Epithelial cell of prostate (primary cell): ENCODE results near the gene PDE10A.
A peak's percentile ranks its signal among the peaks of the same experiment; 100 is the strongest.
"Not testable (repeated sequence)": the region's sequence is repeated elsewhere in the genome, so short reads cannot be mapped to it uniquely, and the experiment has no call there.

Experiments used
- DNase-seq: peaks from one replicate; pipeline ENCODE4 v3.0.0-alpha.2; 2011; ENCODE audit warnings: low read depth, low spot score
- H3K27ac ChIP-seq: fragments of 450-650 bp; 2 replicates; pipeline ENCODE4 v1.5.1; 2017; ENCODE audit warnings: mild to moderate bottlenecking

Gene PDE10A

DNA sequence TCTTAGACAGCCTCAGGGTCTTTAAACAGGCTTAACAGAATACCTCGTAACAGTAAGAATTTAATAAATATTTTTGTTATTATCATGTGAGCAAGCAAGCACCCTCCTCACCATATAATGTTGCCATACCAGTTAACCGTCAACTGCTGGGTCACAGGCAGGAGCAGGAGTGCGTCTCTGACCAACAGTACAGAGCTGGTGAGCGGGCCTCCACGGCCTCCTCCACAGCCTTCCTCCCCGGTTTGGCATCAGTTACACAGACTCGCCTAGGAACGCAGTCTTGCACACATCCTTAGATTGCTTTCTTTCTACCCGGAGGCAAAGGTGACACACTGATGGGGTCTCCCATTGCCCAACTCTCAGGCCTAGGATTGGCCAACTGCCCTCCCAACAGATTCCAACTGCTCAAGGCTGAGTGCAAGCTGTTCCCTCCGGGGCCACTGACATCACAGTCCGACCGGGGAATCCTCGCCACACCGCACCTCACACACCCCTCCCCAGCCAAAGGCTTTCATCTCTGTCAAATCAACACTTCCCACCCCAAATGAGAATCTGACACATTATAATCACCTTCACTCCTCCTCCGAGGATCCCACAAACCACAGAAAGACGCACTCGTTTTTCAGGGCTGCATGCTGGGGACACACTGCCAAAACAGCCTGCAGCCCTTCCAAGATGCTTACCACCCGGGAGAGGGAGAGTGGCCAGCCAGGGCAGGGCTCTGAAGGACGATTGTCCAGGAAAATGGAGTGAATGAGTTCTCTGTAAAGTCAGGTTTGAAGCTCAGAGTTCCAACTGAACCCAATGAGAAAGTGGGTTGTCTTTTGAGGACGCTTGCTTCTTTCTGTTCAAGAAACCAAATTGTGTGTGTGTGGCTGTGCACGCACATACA, 63.2 kb downstream of the PDE10A start:
- no peak for DNase-seq

DNA sequence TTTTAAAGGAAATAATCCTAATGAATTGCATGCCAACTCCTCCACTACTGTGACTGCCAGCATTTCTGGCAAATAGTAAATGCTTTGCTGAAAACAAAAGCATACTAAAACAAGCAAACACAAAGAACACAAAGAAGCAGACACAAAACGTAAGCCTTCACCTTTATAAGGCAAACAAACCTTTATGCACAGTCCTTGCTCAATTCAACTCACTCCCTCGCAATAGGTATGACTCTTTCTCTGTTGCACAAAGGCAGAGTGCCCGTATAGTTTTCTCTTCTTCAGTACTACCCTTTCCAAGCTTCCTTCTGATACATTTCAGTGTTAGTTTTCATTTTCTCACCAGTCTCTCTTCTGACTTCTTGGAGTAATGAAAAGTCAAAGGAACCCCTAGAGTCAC, 63.9 kb downstream of the PDE10A start:
- no peak for DNase-seq
- no peak overlapping the region for H3K27ac ChIP-seq

More for the DNA sequence above, 63.2 kb downstream of the PDE10A start:
- no peak overlapping the region for H3K27ac ChIP-seq

DNA sequence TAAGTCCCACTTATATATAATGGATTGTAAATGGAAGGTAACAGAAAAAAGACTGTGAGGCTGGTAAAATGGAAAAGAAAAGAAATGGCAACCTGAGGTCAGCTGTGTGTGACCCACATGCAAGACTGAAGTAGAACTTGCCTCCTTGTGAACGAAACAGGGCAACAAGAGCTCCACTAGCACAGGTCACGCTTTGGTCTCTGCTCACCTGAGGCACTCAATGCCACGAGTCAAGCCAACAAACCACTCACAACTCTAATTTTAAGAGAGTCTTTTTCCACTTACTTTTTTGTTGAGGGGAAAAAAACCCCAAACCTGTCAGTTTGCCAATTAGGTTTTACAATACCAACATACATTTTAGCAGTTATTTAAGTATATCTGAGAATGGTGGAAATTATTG, 65.2 kb downstream of the PDE10A start:
- H3K27ac ChIP-seq, result no peak overlapping the region

DNA sequence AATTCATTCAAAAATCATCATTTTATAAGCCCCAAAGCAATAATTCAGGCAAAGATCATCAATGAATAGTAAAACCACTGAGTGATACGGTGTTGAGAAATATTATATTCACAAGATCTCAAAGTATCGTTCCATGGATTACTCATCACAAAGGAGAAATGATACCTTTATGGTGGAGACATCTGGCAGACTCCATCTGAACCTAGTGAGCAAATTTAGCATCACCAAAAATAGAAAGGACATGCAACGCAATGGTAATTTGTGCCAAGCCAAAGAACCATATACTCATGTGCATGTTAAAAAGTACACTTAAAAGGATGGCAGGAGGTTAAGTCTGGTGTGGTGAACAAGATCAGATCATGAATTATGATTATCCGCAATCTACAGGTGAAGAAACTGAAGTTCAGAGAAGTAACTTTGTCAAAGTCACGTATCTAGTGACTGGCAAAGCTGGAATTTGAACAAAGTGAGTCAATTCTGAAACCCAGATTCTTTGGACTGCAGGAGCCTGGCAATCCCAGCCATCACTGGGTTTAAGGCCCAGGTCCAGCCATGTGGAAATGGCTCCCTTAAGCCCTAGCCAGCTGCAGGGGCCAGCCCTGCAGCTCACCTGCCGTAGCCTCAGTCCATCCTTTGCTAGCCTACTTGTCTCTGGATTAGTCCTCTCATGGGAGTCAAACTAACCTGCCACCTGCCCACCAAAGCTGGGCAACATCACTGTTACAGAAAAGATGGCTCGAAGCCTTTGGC, 68.3 kb downstream of the PDE10A start:
- H3K27ac ChIP-seq, result no peak overlapping the region
- DNase-seq, result no peak

More for the DNA sequence above, 65.2 kb downstream of the PDE10A start:
- no peak for DNase-seq

DNA sequence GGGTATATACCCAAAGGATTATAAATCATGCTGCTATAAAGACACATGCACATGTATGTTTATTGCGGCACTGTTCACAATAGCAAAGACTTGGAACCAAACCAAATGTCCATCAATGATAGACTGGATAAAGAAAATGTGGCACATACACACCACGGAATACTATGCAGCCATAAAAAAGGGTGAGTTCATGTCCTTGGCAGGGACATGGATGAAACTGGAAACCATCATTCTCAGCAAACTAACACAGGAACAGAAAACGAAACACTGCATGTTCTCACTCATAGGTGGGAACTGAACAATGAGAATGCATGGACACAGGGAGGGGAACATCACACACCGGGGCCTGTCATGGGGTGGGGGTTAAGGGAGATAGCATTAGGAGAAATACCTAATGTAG, 70.1 kb downstream of the PDE10A start:
- not testable (repeated sequence) for DNase-seq

DNA sequence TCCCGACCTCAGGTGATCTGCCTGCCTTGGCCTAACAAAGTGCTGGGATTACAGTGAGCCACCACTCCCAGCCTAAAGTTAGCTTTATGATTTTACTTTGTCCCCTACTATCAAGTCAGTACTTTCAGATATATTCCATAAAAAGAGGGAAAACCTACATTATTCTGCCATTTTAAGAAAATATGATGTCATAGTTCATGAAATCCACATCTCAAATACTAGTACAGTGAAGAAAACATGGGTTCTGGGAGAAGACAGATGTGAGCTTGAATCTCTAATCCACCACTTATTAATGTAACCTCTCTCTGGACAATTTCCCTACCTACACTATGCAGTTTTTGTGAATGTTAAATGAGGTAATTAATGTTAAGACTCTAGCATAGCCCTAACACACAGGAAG, 74.5 kb downstream of the PDE10A start:
- DNase-seq, result no peak

More for the DNA sequence above, 70.1 kb downstream of the PDE10A start:
- H3K27ac ChIP-seq, result not testable (repeated sequence)

DNA sequence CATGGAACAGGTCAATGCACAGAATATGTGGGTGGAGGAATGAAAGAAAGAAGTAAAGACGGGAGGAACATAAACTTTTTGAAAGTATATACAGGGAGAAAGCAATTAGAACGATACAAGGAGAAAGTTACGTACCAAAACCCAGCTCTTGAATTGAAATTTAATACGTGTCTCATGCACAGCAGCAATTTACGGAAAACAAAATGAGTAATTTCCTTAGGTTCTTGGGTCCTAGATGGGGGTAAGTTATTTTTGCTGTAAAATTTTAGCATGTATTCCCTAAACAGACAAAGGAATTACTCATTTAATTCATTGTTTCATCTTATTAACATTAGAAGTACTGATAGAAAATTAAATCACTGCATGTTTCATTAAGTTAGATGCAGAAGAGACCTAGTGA, 75.8 kb downstream of the PDE10A start:
- no peak for DNase-seq

More for the DNA sequence above, 74.5 kb downstream of the PDE10A start:
- H3K27ac ChIP-seq, result no peak overlapping the region

DNA sequence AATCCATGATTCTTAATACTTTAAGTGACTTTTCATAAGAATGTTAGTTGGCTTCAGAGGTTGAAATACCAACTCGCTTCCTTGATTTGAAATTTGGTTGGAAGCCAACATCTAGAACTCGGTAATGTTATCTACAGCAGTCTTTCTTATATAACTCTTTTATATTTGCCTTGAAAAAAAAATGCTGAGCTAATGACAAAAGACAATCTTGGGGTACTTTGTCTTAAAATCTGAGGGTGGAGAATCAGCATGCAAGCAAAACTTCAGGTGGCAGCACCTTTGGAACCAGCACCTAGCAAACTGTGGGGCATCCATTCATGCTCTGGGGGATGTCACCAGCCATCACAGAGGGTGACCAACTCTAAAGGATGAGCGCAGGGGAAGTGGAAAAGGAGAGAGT, 76.3 kb downstream of the PDE10A start:
- no peak for DNase-seq
- no peak overlapping the region for H3K27ac ChIP-seq

More for the DNA sequence above, 75.8 kb downstream of the PDE10A start:
- no peak overlapping the region for H3K27ac ChIP-seq

DNA sequence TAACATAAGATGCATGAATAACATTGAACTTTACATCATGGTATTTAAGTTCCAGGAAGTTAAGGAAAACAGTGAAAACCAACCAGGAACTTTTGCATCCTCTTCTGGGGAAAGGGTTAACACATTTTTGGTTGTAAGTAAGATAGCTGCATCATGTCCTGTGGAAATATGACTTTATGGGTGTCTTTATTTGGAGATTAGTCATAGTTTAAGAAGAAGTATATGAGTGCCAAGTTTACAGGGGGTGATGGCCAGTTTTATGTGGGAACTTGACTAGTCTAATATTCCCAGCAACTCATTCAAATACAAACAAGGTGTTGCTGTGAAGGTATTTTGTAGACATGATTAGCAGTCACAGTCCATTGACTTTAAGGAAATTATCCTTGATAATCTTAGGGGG, 78.0 kb downstream of the PDE10A start:
- peak; percentile 16 for DNase-seq
- H3K27ac ChIP-seq, result no peak overlapping the region

DNA sequence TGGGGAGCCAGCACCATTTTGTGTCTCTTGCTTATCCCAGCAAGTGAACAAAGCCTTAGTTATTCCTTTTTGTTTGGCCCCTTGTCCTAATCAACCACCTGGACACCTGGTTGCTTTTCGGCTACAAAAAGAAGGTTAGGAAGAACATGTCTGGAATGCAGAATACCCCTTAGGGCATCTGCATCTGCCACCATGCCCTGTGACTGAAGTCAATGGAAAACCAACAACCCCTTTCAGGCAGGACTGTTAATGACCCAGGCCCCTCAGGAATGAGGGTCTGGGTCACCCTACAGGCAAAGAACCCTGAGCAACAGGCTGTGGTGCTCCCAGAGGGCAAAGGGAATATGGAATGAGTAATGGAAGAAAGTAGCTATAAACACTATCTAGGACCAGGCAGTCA, 78.5 kb downstream of the PDE10A start:
- DNase-seq, result no peak
- no peak overlapping the region for H3K27ac ChIP-seq

DNA sequence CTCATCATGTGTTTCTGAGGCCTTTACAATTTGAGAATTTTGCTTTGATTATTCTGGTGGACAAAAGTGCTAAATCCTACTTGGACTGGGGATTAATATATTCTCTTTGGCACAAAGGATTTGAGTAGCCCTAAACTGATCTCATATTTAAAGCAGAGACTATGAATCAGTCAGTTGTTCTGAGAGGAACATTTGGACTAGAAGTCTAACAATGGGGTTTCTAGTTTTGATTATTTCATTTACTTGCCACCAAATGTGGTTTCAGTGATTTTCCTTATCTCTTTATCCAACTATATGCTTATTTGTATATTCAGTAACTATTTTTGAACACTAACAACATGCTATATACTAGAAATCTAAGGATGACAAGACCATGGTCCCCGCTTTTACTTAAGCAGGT, 81.4 kb downstream of the PDE10A start:
- no peak for DNase-seq
- H3K27ac ChIP-seq, result no peak overlapping the region

DNA sequence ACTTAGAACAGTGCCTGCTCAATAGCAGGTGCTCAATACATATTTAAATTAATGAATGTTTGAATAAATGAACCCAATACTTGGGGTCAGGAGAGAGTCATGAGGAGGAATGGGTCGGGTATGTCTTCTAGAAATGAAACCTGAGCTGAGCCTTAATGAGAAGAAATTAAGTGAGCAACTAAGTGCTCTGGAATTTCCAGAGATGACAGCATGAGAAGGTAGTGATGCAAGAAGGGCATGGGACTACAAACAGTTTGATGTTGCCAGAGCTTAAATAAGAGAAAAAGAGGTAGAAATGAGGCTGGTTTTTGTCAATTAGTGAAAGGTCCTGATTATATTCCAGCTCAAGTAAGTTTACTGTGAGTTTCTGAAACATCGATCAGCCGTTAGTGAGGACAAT, 82.9 kb downstream of the PDE10A start:
- H3K27ac ChIP-seq, result no peak overlapping the region
- DNase-seq, result no peak

DNA sequence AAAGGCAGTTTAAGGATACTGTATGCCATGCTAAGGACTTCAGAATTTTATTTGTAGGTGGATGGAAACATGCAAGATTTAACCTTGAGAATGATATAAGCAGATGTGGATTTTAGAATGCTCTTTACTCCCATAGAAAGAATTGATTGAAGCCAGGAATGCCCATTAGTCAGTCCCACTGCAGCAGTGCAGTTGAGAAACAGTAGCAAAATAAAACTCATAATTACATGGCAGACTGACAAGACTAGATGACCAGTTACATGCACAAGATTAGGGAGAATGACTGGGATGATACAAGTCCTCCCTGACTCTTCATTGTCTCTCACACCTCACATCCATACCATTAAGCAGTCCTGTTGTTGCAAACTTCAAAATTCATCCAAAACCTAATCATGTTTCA, 83.9 kb downstream of the PDE10A start:
- DNase-seq, result no peak
- no peak overlapping the region for H3K27ac ChIP-seq

DNA sequence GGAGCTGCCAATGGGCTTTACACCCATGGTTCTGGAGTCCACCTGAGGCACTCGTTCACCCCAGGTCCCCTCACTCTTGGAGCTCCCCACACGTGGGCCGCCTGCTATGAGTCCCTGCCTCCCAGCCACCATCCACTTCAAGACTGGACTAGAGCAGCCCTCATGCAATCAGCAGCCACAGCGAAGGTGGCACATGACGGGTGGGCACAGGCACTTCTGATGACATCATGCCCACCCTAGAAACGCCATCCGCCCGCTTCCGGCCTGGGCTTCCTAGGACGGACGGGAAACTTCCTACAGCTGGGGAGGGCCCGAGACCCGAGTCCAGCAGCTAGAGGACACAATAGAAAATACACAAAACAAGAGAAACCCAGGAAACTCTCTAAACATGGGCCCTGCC, 85.5 kb downstream of the PDE10A start:
- DNase-seq, result no peak
- no peak overlapping the region for H3K27ac ChIP-seq

DNA sequence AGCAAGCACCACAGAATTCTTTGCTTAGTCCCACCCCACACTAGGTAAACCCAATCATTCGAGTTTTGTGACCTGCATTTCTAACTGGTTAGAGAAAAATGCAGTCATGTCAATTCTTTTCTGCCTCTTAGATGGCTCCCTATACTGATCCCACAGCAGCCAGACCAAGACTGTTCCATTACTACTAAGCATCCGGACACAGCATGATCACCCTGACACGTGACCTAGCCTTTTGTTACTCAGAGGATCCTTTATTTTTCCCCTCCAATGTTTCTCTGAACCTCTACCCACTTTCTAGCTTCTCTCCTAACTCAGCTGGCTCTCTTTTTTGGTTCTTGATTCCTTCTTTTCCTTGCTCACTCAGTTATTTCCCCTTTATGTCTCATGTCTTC, 87.9 kb downstream of the PDE10A start:
- H3K27ac ChIP-seq, result peak overlapping the region; percentile 48
- no peak for DNase-seq

DNA sequence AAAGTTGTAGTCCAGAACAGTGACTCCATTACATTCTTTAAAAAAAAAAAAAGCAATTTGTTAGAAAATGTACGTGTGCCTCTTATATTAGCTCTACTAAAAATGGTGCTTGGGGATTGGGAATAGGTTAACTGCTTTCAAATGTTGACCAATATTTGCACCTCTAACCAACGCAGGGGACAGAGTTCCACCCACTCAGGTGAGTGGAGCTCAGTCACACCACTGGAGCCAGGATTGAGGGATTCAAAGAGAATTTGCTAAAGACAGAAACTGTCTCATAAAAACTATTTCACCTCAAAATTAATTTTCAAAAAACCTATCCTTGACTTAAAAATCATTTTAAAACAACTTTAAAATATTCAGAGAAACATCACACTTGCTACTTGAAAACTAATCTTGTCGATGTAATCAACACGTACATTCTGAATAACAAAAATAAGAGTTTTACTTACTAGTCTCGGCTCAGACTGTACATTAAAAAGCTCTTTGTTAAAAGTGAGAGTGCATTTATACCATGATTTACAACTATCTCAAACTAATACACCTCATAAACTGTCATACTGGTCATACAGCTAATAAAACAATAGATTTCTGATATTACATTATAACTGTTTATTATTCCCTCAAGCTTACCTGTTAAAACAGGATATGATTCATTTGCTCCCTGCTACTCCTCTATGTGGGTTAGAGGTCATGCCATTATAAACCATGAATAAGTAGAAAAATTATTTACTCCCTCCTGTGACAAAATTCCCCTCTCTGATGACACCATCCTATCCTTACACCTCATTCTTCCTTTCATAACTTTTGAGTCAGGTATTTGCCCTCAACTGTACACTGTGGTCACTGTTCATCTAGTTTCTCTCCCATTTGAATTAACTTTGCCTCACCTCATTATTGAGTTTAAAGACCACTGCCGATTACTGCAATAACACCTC, 88.6 kb downstream of the PDE10A start:
- H3K27ac ChIP-seq, result peak overlapping the region; percentile 48
- DNase-seq, result peak; percentile 81

DNA sequence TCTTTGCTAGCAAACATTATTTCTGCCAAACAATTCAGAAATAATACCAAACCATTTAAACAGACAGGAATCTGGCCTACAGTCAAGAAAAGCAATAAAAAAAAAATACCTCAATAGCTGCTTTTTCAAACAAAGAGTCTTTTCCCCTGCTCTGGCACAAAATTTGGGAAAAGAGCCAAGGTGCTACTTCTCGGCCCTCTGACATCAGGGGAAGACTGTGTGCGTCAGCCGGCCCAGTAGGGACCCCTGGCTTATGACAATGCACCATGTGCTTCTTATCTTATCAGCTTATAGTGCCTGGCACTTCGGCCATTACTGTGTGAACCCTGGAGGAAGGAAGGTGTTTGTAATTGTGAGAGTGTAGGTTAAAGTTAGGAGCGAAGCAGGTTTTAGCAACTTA, 89.4 kb downstream of the PDE10A start:
- peak overlapping the region; percentile 48 for H3K27ac ChIP-seq
- DNase-seq, result no peak

DNA sequence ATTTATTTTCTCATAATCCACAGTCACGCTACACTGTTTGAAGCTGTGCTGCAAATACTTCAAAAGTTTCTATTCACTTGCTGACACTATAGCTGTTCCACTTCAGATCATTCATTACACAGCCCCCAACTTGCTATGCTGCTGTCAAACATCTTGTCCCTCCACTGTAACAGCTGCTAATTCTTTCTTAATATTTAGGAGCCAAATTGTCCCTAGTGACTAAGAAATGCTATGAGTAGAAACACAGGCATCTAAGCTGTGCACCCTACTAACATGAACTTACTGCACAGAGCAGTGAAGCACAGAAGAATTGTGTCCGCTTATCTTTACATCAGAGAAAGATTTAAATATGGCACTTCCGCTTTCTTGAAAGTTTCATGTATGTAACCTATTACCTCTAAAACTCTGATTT, 91.3 kb downstream of the PDE10A start:
- no peak for DNase-seq
- no peak overlapping the region for H3K27ac ChIP-seq

DNA sequence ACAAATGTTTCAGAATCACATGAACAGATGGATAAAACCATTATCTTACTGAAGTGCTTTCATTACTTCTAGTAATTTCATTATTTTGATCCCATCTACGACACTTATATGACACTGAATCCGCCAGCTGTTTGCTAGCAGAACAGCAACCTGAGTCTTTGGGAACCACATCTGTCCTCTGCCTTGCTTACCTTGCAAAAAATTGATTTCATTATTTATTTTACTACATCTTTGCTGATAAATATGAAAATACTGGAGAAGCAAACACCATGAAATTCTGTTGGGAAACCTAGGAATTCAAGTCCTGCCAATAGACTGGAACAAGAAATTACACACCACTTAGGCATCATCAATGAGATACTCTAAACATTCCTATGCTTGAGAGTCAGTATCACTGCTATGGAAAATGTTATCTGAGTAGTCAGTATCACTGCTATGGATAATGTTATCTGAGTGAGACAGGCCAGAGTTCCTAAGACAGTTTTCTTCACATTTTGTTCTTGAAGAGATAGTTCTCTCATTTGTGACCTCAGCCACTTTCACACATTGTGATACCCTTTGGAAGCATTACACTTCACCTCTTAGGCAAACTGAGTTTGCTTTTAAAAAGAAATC, 91.9 kb downstream of the PDE10A start:
- no peak for DNase-seq
- no peak overlapping the region for H3K27ac ChIP-seq

DNA sequence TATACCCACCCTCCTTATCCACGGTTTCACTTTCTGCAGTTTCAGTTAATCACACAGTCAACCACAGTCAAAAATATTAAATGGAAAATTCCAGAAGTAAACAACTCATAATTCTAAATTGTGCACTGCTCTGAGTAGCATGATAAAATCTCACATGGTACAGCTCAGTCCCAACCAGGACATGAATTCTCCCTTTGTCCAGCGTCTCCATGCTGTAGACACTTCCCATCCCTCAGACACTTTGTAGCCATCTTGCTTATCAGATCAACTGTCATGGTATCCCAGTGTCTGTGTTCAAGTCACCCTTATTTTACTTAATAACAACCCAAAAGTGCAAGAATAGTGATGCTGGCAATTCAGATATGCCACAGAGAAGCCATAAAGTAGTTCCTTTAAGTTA, 94.7 kb downstream of the PDE10A start:
- no peak for DNase-seq
- H3K27ac ChIP-seq, result no peak overlapping the region
